NB4 (cell line): ENCODE results near the gene OR6F1.

ENCODE experiments used
- CTCF ChIP-seq: IDR thresholded peaks from one replicate; pipeline ENCODE4 v1.5.1; 2012; ENCODE audit warnings: low read depth, low read length
- MAX ChIP-seq: IDR thresholded peaks from 2 replicates; pipeline ENCODE4 v1.6.1; 2011; ENCODE audit warnings: low read depth, low read length
- POLR2A ChIP-seq: IDR thresholded peaks from 2 replicates; pipeline ENCODE4 v1.6.1; 2011; ENCODE audit warnings: mild to moderate bottlenecking; ENCODE audit not compliant: insufficient read length; ENCODE audit errors: extremely low read depth

- TF ChIP-seq POLR2A: no peak
- no peak for TF ChIP-seq CTCF
- TF ChIP-seq MAX: no peak
Measured at GRCh38 chr1:247713753-247714152, 2.7 kb downstream of the OR6F1 start.
